GM23338 (cell line): ENCODE measurements around the gene LRBA. TPM values are rescaled to one million over a fixed set of nuclear protein-coding genes. Genes with fewer than 3 reads are reported as not detected.
"Not testable (repeated sequence)": the region's sequence is repeated elsewhere in the genome, so short reads cannot be mapped to it uniquely, and the experiment has no call there.

Experiments
- ATAC-seq: fragments of 200-7000 bp; cut with Tn5 transposase; 3 replicates; pipeline ENCODE4 v1.9.1; 2020
- DNase-seq: peaks from one replicate; pipeline ENCODE4 v3.0.0-alpha.2; 2015; ENCODE audit warnings: low spot score
- H2AFZ ChIP-seq: fragments of 200-600 bp; sonication (generic); 2 replicates; pipeline ENCODE4 v1.8.0; 2016; ENCODE audit warnings: antibody characterized with exemption, mild to moderate bottlenecking, moderate library complexity
- H3F3A ChIP-seq: fragments of 200-600 bp; sonication (generic); replicated peaks from 2 replicates; pipeline ENCODE4 v1.8.0; 2017; ENCODE audit warnings: antibody characterized with exemption, mixed run types, low read depth
- H3K27ac ChIP-seq: fragments of 200-600 bp; sonication (generic); 2 replicates; pipeline ENCODE4 v1.6.1; 2016; ENCODE audit warnings: low read depth
- H3K27me3 ChIP-seq: fragments of 200-600 bp; sonication (generic); 2 replicates; pipeline ENCODE4 v1.8.0; 2016; ENCODE audit warnings: mild to moderate bottlenecking, mixed run types, moderate library complexity; ENCODE audit not compliant: insufficient read depth
- H3K36me3 ChIP-seq: fragments of 200-600 bp; sonication (generic); 2 replicates; pipeline ENCODE4 v1.8.0; 2016; ENCODE audit warnings: mild to moderate bottlenecking; ENCODE audit not compliant: insufficient read depth
- H3K4me1 ChIP-seq: fragments of 200-600 bp; sonication (generic); 2 replicates; pipeline ENCODE4 v1.8.0; 2016; ENCODE audit warnings: mild to moderate bottlenecking, moderate library complexity; ENCODE audit not compliant: insufficient read depth
- H3K4me2 ChIP-seq: fragments of 200-600 bp; sonication (generic); 2 replicates; pipeline ENCODE4 v1.7.1; 2017; ENCODE audit warnings: mixed run types
- H3K4me3 ChIP-seq: fragments of 200-600 bp; sonication (generic); 2 replicates; pipeline ENCODE4 v1.6.1; 2016; ENCODE audit warnings: mixed run types
- H3K79me2 ChIP-seq: fragments of 200-600 bp; sonication (generic); replicated peaks from 2 replicates; pipeline ENCODE4 v1.8.0; 2017; ENCODE audit warnings: mild to moderate bottlenecking; ENCODE audit not compliant: insufficient read depth
- H3K9me2 ChIP-seq: fragments of 200-600 bp; sonication (generic); 2 replicates; pipeline ENCODE4 v1.8.0; 2017; ENCODE audit not compliant: insufficient read depth
- H4K20me1 ChIP-seq: fragments of 200-600 bp; sonication (generic); replicated peaks from 2 replicates; pipeline ENCODE4 v1.8.0; 2017; ENCODE audit warnings: mild to moderate bottlenecking; ENCODE audit not compliant: insufficient read depth
- H3K27ac Mint-ChIP-seq: 2 replicates; pipeline ENCODE4 v1.8.0; 2020; ENCODE audit warnings: inconsistent platforms, mild to moderate bottlenecking, moderate library complexity, mixed read lengths
- H3K27me3 Mint-ChIP-seq: 3 replicates; pipeline ENCODE4 v1.8.0; 2022; ENCODE audit warnings: low read depth, mild to moderate bottlenecking, moderate library complexity, mixed read lengths, inconsistent platforms; ENCODE audit not compliant: insufficient read depth, poor library complexity
- H3K36me3 Mint-ChIP-seq: 3 replicates; pipeline ENCODE4 v1.8.0; 2021; ENCODE audit warnings: low read depth, mild to moderate bottlenecking, inconsistent platforms, moderate library complexity, mixed read lengths
- H3K4me1 Mint-ChIP-seq: 3 replicates; pipeline ENCODE4 v1.8.0; 2020; ENCODE audit warnings: mild to moderate bottlenecking, inconsistent platforms, mixed read lengths
- H3K4me3 Mint-ChIP-seq: 3 replicates; pipeline ENCODE4 v1.8.0; 2021; ENCODE audit warnings: moderate library complexity, mild to moderate bottlenecking, inconsistent platforms, mixed read lengths
- H3K9me3 Mint-ChIP-seq: 3 replicates; pipeline ENCODE4 v1.8.0; 2020; ENCODE audit warnings: moderate library complexity, mild to moderate bottlenecking, inconsistent platforms, mixed read lengths
- EZH2 ChIP-seq: fragments of 200-600 bp; sonication (generic); IDR thresholded peaks from one replicate; pipeline ENCODE4 v1.8.0; 2017; ENCODE audit warnings: antibody characterized with exemption, mild to moderate bottlenecking, low read depth; ENCODE audit not compliant: unreplicated experiment
- EZH2phosphoT487 ChIP-seq: fragments of 200-600 bp; sonication (generic); IDR thresholded peaks from one replicate; pipeline ENCODE4 v1.8.1; 2018; ENCODE audit warnings: antibody characterized with exemption; ENCODE audit not compliant: unreplicated experiment
- JUNB ChIP-seq: IDR thresholded peaks from one replicate; pipeline ENCODE4 v1.6.1; 2016; ENCODE audit warnings: antibody characterized with exemption; ENCODE audit not compliant: unreplicated experiment
- NANOG ChIP-seq: IDR thresholded peaks from 2 replicates; pipeline ENCODE4 v1.6.1; 2016; ENCODE audit warnings: antibody characterized with exemption, borderline replicate concordance
- STAT1 ChIP-seq: IDR thresholded peaks from one replicate; pipeline ENCODE4 v1.6.1; 2016; ENCODE audit warnings: antibody characterized with exemption; ENCODE audit not compliant: unreplicated experiment
- ZNF114 ChIP-seq: fragments of 250-450 bp; sonication (Bioruptor Pico); IDR thresholded peaks from 2 replicates; pipeline ENCODE4 v1.5.0; 2020; ENCODE audit warnings: mild to moderate bottlenecking, moderate library complexity
- polyA plus RNA-seq: library from polyadenylated mRNA; unstranded; fragments of >200 nt; fragmentation: Nextera tagmentation; extraction: Ambion mirVana; gene quantifications from 2 replicates; pipeline ENCODE4 v1.2.1, GENCODE V29; 2016
- total RNA-seq: library from RNA; depleted of rRNA; stranded (reverse); fragments of >200 nt; shearing (Covaris generic); gene quantifications from 2 replicates; pipeline ENCODE4 v1.2.3, GENCODE V29; 2014
- TF ChIP-seq, protein P1 (sequence below): IDR thresholded peaks from one replicate; pipeline ENCODE4 v1.6.1; 2018; ENCODE audit warnings: antibody characterized with exemption; ENCODE audit not compliant: unreplicated experiment
- TF ChIP-seq, protein P2 (sequence below): IDR thresholded peaks from 2 replicates; pipeline ENCODE4 v1.6.1; 2016; ENCODE audit warnings: antibody characterized with exemption
- TF ChIP-seq, protein P3 (sequence below): fragments of 250-450 bp; sonication (Bioruptor Pico); IDR thresholded peaks from 2 replicates; pipeline ENCODE4 v1.5.0; 2020; ENCODE audit warnings: mild to moderate bottlenecking, moderate library complexity

The LRBA gene
- total and polyA plus RNA-seq, 2 experiments from 2014 or later, result 23.3 to 126 TPM

DNA sequence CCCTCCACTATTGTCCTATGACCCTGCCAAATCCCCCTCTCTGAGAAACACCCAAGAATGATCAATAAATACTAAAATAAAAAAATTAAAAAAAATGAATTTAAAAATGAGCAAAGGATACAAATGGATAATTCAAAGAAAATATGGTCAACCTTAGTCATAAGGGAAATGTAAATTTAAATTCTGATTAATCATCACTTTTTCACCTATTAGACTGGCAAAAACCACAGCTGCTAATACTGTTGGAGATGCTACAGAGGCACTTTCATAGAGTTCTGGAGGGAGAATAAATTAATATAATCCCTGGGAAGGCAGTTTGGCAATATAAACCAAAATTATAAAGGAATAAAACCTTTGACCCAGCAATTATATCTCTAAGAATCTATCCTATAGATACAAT, 50.3 kb downstream of the LRBA start:
- Histone ChIP-seq H3K4me2 (no peak overlapping the region), H2AFZ (no peak overlapping the region), H3K4me3 (no peak overlapping the region), H3K27ac (no peak overlapping the region), H3K79me2 (peaks cover 69% of the 10 kb centered on the region), H3K4me1 (peaks cover 5% of the 10 kb centered on the region; the same call in 1 of the 2 replicates), H3F3A (no peaks in the 10 kb centered on the region), H3K27me3 (no peaks in the 10 kb centered on the region), H3K36me3 (no peaks in the 10 kb centered on the region), H4K20me1 (peaks cover 10% of the 10 kb centered on the region), H3K9me2 (no peaks in the 10 kb centered on the region)
- Mint-ChIP-seq H3K36me3 (peaks cover 32% of the 10 kb centered on the region; the same call in 2 of the 3 replicates), H3K9me3 (peaks cover 17% of the 10 kb centered on the region; the same call in 2 of the 3 replicates), H3K4me1 (peaks cover 3% of the 10 kb centered on the region; the same call in 1 of the 3 replicates), H3K27me3 (peaks cover 1% of the 10 kb centered on the region), H3K27ac (no peak overlapping the region), H3K4me3 (no peak overlapping the region)
- DNase-seq (no peak), ATAC-seq (no peak)
- TF ChIP-seq STAT1, result no peak
- TF ChIP-seq ZNF114 (CRISPR knock-in tag), result no peak
- TF ChIP-seq NANOG, result no peak
- TF ChIP-seq JUNB, result no peak
- TF ChIP-seq, protein P1, sequence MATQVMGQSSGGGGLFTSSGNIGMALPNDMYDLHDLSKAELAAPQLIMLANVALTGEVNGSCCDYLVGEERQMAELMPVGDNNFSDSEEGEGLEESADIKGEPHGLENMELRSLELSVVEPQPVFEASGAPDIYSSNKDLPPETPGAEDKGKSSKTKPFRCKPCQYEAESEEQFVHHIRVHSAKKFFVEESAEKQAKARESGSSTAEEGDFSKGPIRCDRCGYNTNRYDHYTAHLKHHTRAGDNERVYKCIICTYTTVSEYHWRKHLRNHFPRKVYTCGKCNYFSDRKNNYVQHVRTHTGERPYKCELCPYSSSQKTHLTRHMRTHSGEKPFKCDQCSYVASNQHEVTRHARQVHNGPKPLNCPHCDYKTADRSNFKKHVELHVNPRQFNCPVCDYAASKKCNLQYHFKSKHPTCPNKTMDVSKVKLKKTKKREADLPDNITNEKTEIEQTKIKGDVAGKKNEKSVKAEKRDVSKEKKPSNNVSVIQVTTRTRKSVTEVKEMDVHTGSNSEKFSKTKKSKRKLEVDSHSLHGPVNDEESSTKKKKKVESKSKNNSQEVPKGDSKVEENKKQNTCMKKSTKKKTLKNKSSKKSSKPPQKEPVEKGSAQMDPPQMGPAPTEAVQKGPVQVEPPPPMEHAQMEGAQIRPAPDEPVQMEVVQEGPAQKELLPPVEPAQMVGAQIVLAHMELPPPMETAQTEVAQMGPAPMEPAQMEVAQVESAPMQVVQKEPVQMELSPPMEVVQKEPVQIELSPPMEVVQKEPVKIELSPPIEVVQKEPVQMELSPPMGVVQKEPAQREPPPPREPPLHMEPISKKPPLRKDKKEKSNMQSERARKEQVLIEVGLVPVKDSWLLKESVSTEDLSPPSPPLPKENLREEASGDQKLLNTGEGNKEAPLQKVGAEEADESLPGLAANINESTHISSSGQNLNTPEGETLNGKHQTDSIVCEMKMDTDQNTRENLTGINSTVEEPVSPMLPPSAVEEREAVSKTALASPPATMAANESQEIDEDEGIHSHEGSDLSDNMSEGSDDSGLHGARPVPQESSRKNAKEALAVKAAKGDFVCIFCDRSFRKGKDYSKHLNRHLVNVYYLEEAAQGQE, result no peak
- TF ChIP-seq, protein P2, sequence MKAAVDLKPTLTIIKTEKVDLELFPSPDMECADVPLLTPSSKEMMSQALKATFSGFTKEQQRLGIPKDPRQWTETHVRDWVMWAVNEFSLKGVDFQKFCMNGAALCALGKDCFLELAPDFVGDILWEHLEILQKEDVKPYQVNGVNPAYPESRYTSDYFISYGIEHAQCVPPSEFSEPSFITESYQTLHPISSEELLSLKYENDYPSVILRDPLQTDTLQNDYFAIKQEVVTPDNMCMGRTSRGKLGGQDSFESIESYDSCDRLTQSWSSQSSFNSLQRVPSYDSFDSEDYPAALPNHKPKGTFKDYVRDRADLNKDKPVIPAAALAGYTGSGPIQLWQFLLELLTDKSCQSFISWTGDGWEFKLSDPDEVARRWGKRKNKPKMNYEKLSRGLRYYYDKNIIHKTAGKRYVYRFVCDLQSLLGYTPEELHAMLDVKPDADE, result no peak
- TF ChIP-seq EZH2, result no peak
- TF ChIP-seq EZH2phosphoT487, result no peak
- TF ChIP-seq, protein P3, sequence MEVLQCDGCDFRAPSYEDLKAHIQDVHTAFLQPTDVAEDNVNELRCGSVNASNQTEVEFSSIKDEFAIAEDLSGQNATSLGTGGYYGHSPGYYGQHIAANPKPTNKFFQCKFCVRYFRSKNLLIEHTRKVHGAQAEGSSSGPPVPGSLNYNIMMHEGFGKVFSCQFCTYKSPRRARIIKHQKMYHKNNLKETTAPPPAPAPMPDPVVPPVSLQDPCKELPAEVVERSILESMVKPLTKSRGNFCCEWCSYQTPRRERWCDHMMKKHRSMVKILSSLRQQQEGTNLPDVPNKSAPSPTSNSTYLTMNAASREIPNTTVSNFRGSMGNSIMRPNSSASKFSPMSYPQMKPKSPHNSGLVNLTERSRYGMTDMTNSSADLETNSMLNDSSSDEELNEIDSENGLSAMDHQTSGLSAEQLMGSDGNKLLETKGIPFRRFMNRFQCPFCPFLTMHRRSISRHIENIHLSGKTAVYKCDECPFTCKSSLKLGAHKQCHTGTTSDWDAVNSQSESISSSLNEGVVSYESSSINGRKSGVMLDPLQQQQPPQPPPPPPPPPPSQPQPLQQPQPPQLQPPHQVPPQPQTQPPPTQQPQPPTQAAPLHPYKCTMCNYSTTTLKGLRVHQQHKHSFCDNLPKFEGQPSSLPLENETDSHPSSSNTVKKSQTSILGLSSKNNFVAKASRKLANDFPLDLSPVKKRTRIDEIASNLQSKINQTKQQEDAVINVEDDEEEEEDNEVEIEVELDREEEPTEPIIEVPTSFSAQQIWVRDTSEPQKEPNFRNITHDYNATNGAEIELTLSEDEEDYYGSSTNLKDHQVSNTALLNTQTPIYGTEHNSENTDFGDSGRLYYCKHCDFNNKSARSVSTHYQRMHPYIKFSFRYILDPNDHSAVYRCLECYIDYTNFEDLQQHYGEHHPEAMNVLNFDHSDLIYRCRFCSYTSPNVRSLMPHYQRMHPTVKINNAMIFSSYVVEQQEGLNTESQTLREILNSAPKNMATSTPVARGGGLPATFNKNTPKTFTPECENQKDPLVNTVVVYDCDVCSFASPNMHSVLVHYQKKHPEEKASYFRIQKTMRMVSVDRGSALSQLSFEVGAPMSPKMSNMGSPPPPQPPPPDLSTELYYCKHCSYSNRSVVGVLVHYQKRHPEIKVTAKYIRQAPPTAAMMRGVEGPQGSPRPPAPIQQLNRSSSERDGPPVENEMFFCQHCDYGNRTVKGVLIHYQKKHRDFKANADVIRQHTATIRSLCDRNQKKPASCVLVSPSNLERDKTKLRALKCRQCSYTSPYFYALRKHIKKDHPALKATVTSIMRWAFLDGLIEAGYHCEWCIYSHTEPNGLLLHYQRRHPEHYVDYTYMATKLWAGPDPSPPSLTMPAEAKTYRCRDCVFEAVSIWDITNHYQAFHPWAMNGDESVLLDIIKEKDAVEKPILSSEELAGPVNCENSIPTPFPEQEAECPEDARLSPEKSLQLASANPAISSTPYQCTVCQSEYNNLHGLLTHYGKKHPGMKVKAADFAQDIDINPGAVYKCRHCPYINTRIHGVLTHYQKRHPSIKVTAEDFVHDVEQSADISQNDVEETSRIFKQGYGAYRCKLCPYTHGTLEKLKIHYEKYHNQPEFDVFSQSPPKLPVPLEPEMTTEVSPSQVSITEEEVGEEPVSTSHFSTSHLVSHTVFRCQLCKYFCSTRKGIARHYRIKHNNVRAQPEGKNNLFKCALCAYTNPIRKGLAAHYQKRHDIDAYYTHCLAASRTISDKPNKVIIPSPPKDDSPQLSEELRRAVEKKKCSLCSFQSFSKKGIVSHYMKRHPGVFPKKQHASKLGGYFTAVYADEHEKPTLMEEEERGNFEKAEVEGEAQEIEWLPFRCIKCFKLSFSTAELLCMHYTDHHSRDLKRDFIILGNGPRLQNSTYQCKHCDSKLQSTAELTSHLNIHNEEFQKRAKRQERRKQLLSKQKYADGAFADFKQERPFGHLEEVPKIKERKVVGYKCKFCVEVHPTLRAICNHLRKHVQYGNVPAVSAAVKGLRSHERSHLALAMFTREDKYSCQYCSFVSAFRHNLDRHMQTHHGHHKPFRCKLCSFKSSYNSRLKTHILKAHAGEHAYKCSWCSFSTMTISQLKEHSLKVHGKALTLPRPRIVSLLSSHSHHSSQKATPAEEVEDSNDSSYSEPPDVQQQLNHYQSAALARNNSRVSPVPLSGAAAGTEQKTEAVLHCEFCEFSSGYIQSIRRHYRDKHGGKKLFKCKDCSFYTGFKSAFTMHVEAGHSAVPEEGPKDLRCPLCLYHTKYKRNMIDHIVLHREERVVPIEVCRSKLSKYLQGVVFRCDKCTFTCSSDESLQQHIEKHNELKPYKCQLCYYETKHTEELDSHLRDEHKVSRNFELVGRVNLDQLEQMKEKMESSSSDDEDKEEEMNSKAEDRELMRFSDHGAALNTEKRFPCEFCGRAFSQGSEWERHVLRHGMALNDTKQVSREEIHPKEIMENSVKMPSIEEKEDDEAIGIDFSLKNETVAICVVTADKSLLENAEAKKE (CRISPR knock-in tag), result no peak

GRCh38 chr4:150963602-150964345, 51.3 kb downstream of the LRBA start:
- H3K4me2 ChIP-seq, H3K27ac Mint-ChIP-seq, H3K27me3 Mint-ChIP-seq, H3K9me2 ChIP-seq, H3K36me3 ChIP-seq, H3K27ac ChIP-seq, H3F3A ChIP-seq, H3K4me1 ChIP-seq, DNase-seq, H3K4me3 Mint-ChIP-seq, H3K27me3 ChIP-seq, ATAC-seq, H4K20me1 ChIP-seq, H2AFZ ChIP-seq, H3K4me3 ChIP-seq, H3K4me1 Mint-ChIP-seq: not testable (repeated sequence)
- peaks cover 69% of the 10 kb centered on the region for H3K79me2 ChIP-seq
- H3K9me3 Mint-ChIP-seq, result peaks cover 25% of the 10 kb centered on the region
- H3K36me3 Mint-ChIP-seq, result peaks cover 38% of the 10 kb centered on the region
